M059J (cell line): ENCODE data around the gene KNL1. TPM values are rescaled to one million over a fixed set of nuclear protein-coding genes. Genes with fewer than 3 reads are reported as not detected.
"Not testable (repeated sequence)": the region's sequence is repeated elsewhere in the genome, so short reads cannot be mapped to it uniquely, and the experiment has no call there.

Experiments used
- DNase-seq: peaks from one replicate; pipeline ENCODE4 v3.0.0-alpha.2; 2012; ENCODE audit warnings: low read depth
- total RNA-seq: library from RNA; depleted of rRNA; stranded (reverse); fragments of >200 nt; shearing (Covaris generic); gene quantifications from 2 replicates; pipeline ENCODE4 v1.2.3, GENCODE V29; 2014

KNL1 gene
- total RNA-seq, 1 experiment from 2014 or later = 32.1 TPM

GRCh38 chr15:40584191-40584590 lies 9.9 kb upstream of the KNL1 start:
- DNase-seq = no peak

GRCh38 chr15:40590667-40591050 lies 3.4 kb upstream of the KNL1 start:
- no peak for DNase-seq

DNA sequence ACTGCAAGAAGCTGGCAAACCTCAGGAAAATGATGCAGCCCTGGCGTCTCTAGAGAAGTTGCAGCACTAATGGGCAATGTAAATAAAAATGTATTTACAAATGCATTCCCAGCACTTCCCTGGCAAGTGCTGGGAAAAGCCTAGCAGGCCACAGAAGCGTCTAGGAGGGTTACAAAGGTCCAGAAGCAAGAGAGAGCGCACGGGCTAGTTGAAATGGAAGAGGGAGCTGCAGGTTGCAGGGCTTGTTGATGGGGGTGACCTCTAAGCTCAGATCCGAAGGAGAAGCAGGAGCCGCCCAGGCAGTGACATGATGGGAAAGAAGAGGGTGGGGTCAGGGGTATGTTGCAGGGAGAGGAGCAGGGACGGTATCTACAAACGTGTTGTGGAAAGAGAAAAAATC lies 2.7 kb upstream of the KNL1 start:
- no peak for DNase-seq

GRCh38 chr15:40593165-40593564 lies 884 bp upstream of the KNL1 start:
- DNase-seq = no peak

DNA sequence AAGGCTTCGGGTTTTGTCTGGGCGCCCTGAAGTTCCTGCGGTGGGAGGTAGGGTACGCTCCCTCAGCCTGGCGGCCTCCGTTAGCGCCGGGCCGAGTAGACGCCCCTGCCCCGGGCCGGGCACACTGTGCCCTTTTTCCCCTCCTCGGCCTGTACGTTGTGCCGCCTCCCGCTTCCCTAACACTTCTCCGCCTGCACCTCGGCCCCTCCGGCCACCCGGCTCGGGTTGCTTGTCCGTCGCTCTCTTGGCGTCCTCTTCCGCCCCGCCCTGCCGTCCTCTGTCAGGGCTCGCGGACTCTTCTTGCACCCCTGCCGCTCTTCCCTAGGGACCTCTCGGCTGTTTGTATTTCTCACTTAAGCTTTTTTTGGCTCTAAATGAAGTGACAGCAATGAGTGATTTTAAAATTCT lies 384 bp downstream of the KNL1 start:
- peak; percentile 72 for DNase-seq

DNA sequence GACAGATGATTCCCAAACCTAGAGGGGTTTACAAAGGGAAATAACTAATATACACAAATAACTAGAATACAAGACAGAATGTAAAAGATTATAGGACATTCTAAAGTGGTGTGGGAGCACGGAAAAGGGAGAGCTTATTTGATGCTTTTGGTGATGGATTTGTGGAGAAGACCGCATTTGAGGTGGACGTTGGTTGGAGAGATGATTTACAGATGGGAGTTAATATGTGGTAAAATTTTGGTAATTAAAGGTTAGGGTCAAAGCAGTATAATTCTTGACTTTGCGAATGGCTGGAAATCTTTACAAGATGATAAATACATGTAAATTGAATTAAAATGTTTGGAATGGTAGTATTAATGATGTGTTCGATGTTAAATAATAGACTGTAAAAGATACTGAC lies 1.2 kb downstream of the KNL1 start:
- DNase-seq = no peak

DNA sequence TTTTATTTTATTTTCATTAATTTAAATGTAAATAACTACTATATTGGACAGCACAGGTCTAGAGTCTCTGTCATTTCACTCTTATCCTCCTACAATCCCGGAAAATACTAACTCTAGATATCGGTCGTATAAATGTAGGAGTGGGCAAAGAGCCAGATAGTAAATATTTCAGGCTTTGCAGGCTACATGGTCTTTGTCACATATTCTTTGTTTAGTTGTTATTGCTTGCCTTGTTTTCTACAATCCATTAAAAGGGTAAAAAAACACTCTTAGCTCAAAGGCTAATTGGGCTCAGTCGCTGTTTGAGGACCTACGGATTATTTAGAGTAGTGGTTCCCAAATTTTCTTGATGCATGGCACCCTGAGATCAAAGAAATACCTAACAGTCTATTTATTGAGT lies 1.7 kb downstream of the KNL1 start:
- DNase-seq = no peak

DNA sequence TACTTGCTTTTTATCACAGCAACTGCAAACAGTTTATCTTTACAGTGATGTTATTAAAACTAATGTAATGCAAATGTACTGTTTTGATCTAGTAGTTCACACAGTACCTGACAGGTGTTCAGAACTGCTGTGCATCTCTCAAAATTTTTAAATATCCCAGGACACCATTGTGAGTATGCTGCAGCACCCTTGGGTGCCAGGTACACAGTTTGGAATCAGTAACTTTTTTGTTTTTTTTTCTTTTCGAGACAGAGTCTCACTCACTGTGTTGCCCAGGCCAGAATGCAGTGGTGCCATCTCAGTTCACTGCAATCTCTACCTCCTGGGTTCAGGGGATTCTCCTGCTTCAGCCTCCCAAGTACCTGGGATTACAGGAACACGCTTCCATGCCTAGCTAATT lies 3.0 kb downstream of the KNL1 start:
- no peak for DNase-seq

DNA sequence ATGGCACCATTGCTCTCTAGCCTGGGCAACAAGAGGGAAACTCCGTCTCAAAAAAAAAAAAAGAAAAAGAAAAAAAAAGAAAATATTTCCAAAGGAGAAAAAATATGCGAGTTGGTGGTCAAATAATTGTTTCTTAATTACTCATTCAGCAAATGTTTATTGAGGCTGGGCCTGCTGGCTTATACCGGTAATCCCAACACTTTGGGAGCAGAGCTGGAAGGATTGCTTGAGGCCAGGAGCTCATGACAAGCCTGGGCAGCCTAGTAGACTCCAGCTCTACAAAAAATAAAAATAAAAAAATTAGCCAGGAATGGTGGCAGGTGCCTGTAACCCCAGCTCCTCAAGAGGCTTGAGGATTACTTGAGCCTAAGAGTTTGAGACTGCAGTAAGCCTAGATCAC lies 4.1 kb downstream of the KNL1 start:
- peak; percentile 59 for DNase-seq

DNA sequence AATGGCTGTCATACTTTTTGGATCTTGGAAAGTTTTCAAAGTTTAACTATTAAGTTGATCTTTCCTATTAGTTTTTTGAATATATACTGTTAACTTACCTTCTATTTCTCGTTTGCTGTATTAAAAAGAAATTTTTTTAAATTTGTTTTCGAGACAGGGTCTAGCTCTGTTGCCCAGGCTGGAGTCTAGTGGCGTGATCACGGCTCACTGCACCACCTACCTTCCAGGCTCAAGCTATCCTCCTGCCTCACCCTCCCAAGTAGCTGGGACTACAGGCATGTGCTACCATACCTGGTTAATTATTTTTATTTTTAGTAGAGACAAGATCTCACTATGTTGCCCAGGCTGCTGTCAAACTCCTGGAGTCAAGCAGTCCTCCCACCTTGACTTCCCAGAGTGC lies 4.6 kb downstream of the KNL1 start:
- DNase-seq = no peak

GRCh38 chr15:40600956-40601355 lies 6.9 kb downstream of the KNL1 start:
- no peak for DNase-seq

- DNase-seq = no peak
Measured at GRCh38 chr15:40603935-40604334, 9.9 kb downstream of the KNL1 start.

GRCh38 chr15:40613080-40613479 lies 19.0 kb downstream of the KNL1 start:
- DNase-seq = no peak

- DNase-seq = no peak
Measured at GRCh38 chr15:40618023-40618422, 24.0 kb downstream of the KNL1 start.

DNA sequence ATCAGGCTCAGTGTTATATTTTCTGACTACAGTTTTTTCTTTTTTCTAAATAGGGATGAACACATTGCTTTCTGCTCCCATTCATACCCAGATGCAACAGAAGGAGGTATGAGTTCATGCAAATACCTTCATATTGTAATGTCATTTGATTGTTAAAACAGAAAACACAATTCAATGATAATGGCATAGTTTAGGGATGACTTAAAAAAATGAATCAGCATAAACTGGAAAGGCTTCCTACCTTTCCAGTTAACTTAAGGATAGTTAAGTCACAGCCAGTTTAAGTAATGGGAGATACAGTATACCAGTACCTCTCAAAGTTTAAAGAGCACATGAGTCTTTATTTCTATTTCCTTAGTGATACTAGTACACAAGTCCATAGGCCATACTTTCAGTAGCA lies 24.9 kb downstream of the KNL1 start:
- DNase-seq = no peak

DNA sequence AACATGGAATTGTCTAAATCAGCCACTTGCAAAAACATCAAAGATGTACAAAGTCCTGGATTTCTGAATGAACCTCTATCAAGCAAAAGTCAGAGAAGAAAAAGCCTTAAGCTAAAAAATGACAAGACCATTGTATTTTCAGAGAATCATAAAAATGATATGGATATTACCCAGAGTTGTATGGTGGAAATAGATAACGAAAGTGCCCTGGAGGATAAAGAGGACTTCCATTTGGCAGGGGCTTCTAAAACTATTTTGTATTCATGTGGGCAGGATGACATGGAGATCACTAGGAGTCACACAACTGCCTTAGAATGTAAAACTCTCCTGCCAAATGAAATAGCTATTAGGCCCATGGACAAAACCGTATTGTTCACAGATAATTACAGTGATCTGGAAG lies 29.3 kb downstream of the KNL1 start:
- no peak for DNase-seq

- DNase-seq = no peak
Measured at GRCh38 chr15:40630313-40630712, 36.3 kb downstream of the KNL1 start.

- peak; percentile 79 for DNase-seq
Measured at GRCh38 chr15:40633178-40633577, 39.1 kb downstream of the KNL1 start.

DNA sequence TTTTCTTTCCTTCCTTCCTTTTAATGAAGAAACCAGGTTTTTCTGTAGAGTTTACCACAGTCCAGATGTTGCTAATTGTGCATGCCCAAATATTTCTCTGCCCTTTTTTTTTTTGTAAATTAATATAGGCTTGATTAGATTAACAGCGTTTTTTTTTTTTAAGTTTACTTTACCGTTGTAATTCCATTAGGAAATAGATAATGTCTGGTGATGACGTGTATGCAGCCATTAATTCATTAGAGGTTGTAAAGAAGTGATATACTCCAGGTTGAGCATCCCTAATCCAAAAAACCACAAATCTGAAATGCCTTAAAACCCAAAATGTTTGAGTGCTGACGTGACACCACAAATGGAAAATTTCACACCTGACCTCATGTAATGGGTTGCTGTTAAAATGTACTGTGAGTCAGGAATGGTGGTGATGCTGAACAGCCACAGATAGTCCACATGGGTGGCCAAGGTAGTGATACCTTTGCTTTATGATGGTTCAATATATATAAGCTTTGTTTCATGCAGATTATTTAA lies 43.2 kb downstream of the KNL1 start:
- peak; percentile 14 for DNase-seq

GRCh38 chr15:40639677-40640076 lies 45.6 kb downstream of the KNL1 start:
- DNase-seq = no peak

GRCh38 chr15:40647523-40647922 lies 53.5 kb downstream of the KNL1 start:
- DNase-seq = no peak

- DNase-seq = no peak
Measured at GRCh38 chr15:40650479-40650878, 56.4 kb downstream of the KNL1 start.

DNA sequence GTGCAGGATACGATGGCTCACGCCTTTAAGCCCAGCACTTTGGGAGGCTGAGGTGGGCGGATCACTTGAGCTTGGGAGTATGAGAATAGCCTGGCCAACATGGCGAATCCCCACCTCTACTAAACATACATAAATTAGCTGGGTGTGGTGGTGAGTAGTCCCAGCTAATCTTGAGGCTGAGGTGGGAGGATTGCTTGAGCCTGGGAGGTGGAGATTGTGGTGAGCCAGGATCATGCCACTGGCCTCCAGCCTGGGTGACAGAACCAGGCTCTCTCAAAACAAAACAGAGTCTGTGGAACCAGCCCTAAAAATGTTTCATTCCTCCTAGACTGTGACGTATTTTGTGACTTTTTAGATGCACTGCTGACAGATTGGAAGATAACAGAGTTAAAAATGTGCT lies 66.6 kb downstream of the KNL1 start:
- DNase-seq = no peak

GRCh38 chr15:40664909-40665308 lies 70.9 kb downstream of the KNL1 start:
- DNase-seq = peak; percentile 18

DNA sequence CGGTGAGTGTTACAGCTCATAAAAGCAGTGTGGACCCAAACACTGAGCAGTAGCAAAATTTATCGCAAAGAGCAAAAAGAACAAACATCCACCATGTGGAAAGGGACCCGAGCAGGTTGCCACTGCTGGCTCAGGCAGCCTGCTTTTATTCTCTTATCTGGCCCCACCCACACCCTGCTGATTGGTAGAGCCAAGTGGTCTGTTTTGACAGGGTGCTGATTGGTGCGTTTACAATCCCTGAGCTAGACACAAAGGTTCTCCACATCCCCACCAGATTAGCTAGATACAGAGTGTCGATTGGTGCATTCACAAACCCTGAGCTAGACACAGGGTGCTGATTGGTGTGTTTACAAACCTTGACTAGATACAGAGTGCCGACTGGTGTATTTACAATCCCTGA lies 82.2 kb downstream of the KNL1 start:
- DNase-seq = not testable (repeated sequence)
